GM13976 (cell line): ENCODE data around the gene TEX54.
"Not testable (repeated sequence)": the region's sequence is repeated elsewhere in the genome, so short reads cannot be mapped to it uniquely, and the experiment has no call there.

ENCODE experiments used
- DNase-seq: peaks from one replicate; pipeline ENCODE4 v3.0.0; 2012; ENCODE audit warnings: low spot score
- in situ Hi-C: fragments of 300-500 bp; cut with MboI; formaldehyde crosslinking; loops from one replicate; pipeline ENCODE4 v1.12.0; 2022; ENCODE audit warnings: low sequenced_read_pairs, mixed read lengths, inconsistent platforms; ENCODE audit not compliant: unreplicated experiment
- TF ChIP-seq, protein P1 (sequence below): IDR thresholded peaks from 2 replicates; pipeline ENCODE4 v1.5.1; 2012; ENCODE audit warnings: borderline replicate concordance, mild to moderate bottlenecking; ENCODE audit not compliant: insufficient read depth; ENCODE audit errors: extremely low read depth, missing control alignments, control extremely low read depth

TEX54 gene

DNA sequence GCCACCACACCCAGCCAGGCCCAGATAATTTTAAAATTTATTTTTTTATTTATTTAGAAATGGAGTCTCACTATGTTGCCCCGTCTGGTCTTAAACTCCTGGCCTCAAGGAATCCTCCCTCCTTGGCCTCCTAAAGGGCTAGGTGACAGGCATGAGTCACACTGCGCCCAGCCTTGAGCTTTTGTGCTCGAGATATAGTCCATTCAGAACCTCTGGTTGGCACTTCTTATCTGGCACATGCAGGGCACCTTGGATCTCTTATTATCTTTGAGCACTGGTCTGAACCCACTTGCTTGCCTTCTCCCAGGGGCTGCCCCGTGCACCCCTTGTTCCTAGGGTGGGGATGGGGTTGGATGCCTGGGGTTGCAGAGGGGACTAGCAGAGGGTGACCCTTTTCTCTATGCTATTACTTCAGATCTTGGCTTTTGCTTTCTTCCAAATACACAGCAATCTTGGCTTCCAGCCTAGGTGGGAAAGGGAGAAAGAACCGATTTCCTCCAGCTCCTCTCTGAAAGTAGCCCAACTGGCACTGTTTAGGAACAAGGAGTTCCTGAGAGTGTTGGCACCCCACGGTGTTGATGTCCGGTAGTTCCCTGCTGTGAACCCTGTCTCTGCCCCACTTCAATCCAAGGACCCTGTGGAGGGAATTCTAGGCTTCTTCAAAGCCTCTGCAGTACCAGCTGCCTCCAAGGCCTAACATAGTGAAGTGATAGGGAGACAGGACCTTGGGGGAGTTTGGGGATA lies 46.8 kb upstream of the TEX54 start:
- in situ Hi-C loops, result no loop called here
- TF ChIP-seq, protein P1, sequence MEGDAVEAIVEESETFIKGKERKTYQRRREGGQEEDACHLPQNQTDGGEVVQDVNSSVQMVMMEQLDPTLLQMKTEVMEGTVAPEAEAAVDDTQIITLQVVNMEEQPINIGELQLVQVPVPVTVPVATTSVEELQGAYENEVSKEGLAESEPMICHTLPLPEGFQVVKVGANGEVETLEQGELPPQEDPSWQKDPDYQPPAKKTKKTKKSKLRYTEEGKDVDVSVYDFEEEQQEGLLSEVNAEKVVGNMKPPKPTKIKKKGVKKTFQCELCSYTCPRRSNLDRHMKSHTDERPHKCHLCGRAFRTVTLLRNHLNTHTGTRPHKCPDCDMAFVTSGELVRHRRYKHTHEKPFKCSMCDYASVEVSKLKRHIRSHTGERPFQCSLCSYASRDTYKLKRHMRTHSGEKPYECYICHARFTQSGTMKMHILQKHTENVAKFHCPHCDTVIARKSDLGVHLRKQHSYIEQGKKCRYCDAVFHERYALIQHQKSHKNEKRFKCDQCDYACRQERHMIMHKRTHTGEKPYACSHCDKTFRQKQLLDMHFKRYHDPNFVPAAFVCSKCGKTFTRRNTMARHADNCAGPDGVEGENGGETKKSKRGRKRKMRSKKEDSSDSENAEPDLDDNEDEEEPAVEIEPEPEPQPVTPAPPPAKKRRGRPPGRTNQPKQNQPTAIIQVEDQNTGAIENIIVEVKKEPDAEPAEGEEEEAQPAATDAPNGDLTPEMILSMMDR, result no peak
- no peak for DNase-seq

DNA sequence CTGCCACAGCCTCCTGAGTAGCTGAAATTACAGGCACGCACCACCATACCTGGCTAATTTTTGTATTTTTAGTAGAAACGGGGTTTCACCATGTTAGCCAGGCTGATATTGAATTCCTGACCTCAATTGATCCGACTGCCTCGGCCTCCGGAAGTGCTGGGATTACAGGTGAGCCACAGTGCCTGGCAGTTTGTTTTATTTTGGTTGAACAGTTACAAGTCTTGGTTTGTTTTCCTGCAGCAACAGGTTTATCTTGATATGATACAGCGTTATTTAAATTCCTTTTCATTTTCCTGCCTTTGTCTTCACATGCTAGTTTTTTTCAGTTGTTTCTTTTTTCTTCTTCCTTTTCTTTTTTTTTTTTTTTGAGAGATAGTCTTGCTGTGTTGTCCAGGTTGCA lies 44.1 kb upstream of the TEX54 start:
- in situ Hi-C loops, result no loop called here
- TF ChIP-seq, protein P1, result no peak
- no peak for DNase-seq

DNA sequence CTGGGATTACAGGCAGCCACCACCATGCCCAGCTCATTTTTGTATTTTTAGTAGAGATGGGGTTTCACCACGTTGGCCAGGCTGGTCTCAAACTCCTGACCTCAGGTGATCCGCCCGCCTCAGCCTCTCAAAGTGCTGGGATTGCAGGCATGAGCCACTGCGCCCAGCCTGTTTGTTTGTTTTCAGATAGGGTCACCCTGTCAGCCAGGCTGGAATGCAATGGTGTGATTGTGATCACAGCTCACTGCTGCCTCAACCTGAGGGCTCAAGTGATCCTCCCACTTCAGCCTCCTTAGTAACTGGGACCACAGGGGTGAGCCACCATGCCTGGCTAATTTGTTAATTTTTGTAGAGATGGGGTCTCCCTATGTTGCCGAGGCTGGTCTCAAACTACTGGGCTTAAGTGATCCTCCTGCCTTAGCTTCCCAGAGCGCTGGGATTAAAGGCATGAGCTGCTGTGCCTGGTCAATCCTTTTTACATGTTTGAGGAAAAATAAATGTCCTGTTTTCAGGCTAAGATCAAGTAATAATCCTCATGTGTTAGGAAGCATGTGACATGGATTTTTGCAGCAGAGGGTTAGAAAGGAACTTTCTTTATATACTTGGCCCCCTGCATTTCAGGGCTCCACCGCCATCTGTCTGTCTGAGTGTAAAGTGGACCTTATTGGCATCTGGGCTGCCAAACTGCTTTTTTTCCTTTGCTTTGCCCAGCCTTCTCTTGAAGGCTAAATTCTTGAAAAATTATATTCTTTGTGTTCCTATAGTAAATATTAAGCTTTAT lies 43.2 kb upstream of the TEX54 start:
- DNase-seq, result no peak
- in situ Hi-C loops, result no loop called here
- TF ChIP-seq, protein P1, result no peak

DNA sequence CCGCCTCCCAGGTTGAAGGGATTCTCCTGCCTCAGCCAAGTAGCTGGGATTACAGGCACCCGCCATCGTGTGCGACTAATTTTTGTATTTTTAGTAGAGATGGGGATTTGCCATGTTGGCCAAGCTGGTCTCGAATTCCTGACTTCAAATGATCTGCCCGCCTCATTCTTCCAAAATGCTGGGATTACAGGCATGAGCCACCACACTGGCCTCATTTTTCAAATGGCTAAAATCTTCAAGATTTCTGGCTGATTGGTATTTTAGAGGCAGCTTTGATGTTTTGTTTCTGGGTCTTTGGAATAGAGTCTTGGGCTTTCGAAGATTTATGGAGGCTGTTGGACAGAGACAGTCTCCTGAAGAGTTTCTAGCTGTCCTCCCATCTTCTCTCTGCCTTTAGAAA lies 42.2 kb upstream of the TEX54 start:
- in situ Hi-C loops, result loop anchor here (25.0 kb wide), 1 partner anchor 488 kb away; no protein-coding TSS in a partner anchor
- TF ChIP-seq, protein P1, result no peak
- DNase-seq, result no peak

DNA sequence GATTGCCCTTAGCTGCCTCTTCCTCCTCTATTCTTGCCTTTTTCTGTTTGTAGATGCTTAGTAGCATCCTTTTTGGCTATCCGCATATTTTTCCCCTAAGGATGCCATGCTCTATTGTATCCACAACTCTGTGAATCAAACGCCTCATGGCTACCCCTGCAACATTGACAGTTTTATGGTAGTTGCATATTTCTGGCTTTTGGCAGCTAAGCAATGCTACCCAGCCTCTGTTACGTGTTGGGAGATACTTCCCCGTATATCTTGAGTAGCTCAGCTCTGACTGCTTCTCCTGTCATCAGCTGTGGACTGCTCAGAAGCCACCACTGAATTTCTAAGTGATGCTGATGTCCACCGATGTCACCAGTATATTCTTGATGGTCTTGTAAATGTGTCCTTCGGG lies 33.0 kb upstream of the TEX54 start:
- DNase-seq, result no peak
- TF ChIP-seq, protein P1, result no peak
- in situ Hi-C loops, result loop anchor here (25.0 kb wide), 1 partner anchor 478 kb away; no protein-coding TSS in a partner anchor

DNA sequence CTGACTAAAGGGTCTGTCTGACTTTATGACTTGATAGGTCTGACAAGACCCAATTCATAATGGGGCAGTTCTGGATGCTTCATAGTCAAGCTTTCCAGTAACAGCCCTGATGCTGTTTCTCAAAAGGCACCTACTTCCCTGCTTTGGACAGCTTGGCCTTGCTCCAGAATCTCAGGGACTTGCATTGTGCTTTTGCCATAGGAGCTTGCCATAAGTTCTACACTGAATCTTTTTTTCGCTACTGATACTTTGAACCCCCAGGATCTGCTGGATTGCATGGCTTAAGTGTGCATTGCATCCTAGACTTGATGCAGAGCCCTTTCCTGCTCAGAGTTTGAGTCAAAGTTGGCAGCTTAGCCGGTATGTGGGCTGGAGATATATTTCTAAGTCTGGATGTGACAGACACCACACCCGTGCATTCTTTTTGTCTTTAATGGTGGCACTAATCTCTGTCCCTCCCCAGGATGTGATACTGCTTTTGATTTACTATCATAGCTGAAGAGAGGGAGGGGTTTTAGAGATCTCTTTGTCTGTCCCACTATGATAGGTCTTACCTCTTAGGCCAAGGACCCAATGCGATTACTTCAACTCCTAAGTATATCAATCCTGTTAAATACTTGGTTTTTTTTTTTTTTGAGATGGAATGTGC lies 31.2 kb upstream of the TEX54 start:
- in situ Hi-C loops, result loop anchor here (25.0 kb wide), 1 partner anchor 477 kb away; no protein-coding TSS in a partner anchor
- TF ChIP-seq, protein P1, result no peak
- no peak for DNase-seq

DNA sequence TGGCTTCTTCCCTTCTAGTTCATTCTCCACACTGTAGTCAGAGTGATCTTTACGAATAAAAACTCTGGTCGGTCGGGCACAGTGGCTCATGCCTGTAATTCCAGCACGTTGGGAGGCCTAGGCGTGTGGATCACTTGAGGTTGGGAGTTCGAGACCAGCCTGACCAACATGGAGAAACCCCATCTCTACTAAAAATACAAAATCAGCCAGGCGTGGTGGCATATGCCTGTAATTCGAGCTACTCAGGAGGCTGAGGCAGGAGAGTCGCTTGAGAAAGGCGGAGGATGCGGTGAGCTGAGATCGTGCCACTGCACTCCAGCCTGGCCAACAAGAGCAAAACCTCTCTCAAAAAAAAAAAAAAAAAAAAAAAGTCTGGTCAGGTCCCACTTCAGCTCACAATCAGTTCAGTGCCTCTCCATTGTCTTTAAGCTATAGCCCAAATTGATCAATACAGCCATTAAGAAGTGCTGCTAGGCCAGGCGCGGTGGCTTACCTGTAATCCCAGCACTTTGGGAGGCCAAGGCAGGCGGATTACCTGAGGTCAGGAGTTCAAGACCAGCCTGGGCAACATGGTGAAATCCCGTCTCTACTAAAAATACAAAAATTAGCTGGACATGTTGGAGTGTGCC lies 29.0 kb upstream of the TEX54 start:
- DNase-seq, result not testable (repeated sequence)
- in situ Hi-C loops, result loop anchor here (25.0 kb wide), 1 partner anchor 474 kb away; no protein-coding TSS in a partner anchor
